Stimulated activated CD8-positive, alpha-beta memory T cell treated with anti-CD3 and anti-CD28 coated beads, Interleukin-15, amount 100 ng/mL, for 24 hours (primary cell): ENCODE data around the gene ALX4.

Experiments used
- DNase-seq: peaks from one replicate; pipeline ENCODE4 v3.0.0-alpha.2; 2020; ENCODE audit warnings: low read depth

Gene ALX4

GRCh38 chr11:44267750-44268613 is 42.0 kb downstream of the ALX4 start:
- DNase-seq: no peak

DNA sequence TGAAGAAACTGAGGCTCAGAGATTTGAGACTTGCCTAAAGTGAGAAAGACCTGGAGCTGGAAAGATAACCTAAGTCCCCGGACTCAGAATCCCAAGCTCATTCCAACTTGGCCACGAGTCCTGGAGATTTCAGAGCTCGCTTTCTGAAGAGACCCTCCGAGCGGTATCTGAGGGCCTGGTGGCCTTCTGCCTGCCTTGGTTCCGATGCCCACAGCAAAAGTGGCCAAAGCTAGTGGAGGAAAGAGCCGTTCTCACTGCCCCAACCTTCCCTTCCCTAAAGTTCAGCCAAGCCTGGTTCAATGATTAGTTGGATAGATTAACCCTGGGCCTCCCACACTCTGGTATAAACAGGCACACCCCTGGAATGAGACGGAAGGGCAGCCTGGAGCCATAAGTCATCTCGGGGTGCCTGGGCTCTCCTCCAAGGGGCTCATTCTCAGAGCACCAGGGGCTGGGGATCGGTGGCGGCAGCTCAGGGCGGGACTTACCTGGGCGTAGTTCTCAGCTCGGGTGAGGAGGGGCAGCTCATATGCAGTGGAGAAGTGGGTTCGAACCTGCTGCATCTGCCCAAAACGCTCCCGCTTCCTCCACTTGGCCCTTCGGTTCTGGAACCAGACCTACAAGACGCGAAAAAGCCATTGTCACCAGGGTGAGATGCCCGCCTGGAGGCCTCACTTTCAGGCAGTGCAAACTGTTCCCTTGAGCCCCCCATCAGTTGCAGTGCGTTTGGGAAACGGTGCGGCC is 42.8 kb downstream of the ALX4 start:
- no peak for DNase-seq

GRCh38 chr11:44266056-44266780 is 43.7 kb downstream of the ALX4 start:
- DNase-seq: no peak

GRCh38 chr11:44264761-44265160 is 45.2 kb downstream of the ALX4 start:
- DNase-seq: no peak

GRCh38 chr11:44264438-44264749 is 45.5 kb downstream of the ALX4 start:
- no peak for DNase-seq

DNA sequence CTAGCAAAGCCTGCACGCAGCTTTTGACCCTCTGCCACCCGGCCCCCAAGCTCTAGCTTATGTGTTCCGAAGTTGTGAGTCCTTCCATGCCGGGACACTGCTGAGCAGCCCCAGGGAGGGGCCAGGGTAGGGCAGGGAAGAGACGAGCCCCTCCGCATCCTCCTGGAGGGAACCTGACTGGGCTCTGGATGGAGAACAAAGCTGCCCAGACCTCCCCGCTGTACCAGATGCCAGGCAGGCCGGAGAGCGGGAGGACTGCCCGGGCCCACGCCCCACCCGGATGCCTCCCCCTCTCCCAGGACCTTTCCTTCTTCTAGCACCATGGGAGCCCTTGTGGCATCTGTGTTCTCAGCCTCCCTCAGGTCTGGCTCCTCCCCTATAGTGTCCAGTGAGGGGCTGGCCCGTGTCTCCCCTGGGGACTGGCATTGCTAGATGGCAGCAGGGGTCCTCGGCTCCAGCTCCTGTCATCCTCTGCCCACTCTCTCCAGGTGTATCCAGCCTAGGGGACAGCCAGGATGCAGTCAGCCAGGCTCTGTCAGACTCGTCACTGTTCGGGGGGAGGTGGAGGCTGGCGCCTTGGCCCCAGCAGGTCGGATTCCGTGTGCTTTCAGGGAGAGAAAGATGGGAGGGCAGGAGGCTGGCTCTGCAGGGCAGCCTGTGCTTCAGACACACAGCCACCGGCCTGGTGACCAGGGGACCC is 46.1 kb downstream of the ALX4 start:
- no peak for DNase-seq

GRCh38 chr11:44261800-44262591 is 47.9 kb downstream of the ALX4 start:
- DNase-seq: no peak

- DNase-seq: no peak
Observed at GRCh38 chr11:44260081-44260480, 49.9 kb downstream of the ALX4 start.

DNA sequence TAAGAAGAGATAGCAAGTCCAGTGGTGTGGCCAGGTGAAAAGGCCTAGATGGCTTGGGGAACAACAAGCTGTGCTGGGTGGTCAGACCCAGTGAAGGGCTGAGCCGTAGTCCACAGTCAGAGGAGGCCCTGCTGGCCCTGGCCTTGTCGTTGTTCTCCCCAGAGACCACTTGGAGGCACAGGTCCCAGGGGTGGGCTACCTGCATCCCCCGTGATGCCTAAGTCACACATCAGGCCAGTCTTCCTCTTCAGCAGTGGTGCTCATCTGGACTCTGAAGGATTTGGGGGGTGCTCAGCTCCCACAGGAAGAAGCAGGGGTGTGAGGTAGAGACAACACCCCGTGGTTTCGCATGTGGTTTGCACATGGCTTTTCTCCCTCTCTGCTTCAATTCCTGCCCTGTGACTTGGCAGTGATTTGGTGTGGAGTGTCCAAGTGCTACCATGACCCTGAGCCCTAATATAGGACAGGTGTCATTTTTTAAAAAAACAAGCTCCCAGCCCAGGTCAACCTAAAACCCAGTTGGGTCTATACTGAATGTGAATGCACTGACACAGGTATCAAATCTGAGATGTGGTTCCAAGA is 51.0 kb downstream of the ALX4 start:
- DNase-seq: no peak

DNA sequence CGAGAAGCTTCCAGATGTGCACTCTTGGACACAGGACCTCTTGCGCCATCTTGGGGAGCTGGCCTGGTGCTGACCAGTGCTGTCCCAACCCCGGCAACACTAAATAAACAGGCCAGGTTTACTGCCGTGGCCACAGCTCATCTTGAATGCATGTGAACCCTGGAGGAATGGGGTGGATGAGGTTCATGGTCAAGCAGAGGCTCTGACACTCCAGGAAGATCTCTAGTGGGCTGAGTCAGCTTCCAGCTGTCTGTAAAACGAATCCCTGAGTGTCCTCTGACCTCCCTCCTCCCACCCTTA is 51.8 kb downstream of the ALX4 start:
- DNase-seq: no peak

GRCh38 chr11:44257338-44258189 is 52.4 kb downstream of the ALX4 start:
- no peak for DNase-seq

DNA sequence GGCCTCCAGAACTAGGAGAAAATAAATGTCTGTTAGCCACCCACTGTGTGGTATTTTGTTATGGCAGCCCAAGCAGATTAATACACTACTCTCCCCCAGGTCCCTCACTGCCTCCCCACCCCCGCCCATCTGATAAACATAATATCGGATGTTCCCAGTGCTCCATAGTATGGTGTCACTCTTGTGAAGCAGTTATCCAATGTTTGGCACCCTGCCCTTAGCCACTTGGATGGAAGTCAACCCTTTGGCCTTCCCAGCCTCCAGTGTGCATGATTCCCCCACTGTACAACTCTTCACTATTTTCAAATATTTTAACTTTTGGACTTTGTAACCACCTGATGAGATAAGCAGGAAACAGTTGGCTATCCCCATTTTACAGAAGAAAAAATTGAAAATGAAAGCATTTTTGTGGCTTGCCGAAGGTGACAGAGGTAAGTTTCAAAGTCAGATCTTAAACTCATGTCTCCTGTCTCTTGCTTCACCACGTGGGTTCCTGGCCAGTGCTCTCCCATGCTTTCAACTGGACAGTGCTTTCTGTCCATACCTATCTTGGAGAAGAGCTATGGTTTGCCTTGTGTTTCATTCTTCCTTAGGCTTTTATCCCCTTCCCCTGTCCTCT is 53.2 kb downstream of the ALX4 start:
- DNase-seq: no peak

DNA sequence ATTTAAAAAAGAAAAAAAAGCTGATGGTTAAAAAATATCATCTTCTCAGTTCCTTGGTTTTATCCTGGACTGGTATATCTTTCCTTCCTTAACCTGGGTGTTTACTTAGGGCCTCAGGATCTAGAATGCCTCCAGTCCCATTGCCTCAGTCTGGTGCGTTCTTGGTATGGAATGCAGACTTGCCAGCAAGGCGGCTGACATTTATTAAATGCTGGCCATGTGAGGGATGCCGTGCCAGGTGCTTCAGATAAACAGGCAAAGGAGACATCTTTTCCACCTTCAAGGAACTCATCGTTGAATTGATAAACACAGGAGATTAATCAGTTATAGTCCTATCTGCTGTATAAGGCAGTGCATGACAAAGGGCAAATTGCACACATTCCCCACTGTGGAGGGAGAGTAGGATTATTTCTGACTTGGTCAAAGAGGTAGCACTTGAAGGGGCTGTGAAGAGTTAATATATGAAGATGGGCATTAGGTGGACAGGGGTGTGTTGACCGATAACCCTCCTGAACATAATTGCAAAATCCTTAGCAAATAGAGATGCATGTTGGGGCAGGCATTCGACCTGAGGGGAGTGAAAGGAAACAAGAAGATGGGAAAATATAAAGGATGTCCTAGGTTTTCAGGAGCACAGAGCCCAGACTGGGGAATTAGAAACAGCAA is 54.4 kb downstream of the ALX4 start:
- DNase-seq: no peak

GRCh38 chr11:44252999-44253602 is 56.8 kb downstream of the ALX4 start:
- no peak for DNase-seq

DNA sequence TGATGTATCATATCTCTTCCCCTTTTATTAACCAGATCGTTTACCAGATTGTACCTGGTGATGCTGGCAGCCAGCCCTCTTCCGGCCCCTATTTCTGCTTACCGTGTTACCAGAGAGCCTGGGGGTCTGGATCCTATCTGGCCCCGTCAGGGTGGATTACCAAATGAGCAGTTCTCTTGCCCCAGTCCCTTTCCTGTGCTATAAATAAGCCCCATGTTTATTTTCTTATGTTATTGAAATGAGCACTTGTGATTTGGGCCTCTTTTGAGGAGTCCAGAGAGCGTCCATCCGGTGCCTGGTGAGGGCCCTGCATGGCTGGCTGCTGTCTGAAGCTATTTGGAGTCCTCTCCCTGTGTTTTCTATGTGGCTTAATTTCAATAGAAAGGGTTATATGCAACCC is 59.5 kb downstream of the ALX4 start:
- no peak for DNase-seq

GRCh38 chr11:44248109-44248508 is 61.8 kb downstream of the ALX4 start:
- no peak for DNase-seq

DNA sequence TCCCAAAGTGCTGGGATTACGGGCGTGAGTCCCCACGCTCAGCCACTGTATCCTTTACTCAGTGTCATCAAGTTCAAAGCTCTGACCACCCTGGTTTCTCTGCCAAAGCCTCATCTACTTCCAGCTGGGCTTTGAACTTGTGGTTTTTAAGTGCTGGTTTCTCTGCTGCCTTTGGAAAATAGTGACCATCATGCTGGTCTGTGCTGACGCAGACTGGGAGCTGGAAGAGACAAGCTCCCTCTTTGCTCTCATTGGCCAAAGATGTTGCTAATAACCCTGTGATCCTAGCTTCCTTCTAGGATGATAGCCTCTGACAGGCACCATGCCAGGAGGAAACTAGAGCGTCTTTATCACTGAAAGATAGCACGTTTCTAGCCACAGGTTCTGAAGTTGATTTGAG is 62.4 kb downstream of the ALX4 start:
- DNase-seq: no peak

- no peak for DNase-seq
Observed at GRCh38 chr11:44246726-44247125, 63.2 kb downstream of the ALX4 start.
